Kidney capillary endothelial cell (primary cell): ENCODE results near the gene IZUMO1.
"Not testable (repeated sequence)": the region's sequence is repeated elsewhere in the genome, so short reads cannot be mapped to it uniquely, and the experiment has no call there.

ENCODE experiments used
- DNase-seq: peaks from one replicate; pipeline ENCODE4 v3.0.0-alpha.2; 2018; ENCODE audit warnings: low spot score

Gene IZUMO1

GRCh38 chr19:48746738-48747575 lies at the start of gene IZUMO1:
Gene IZUMO1 (minus strand): TSS chr19:48746909. CDS start chr19:48745859, 1,050 bp downstream.
- DNase-seq, result peak; percentile 80

DNA sequence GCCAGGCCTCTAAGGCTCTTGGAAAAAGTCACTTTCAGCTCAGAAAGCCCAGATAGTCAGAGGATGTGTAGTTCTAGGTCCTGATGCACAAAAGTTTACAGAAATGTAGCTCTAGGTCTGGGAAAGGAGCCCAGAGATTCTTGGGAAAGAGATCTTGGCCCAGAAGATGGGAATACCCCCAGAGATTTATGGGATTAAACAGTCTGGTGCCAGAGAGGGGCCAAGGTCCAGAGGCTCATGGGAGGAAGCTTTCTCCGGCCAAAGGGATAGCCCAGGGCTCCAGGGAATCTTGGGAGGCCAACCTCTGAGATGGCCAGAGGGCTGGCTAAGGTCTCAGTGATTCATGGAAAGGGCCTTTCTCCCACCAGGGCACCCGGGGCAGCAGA lies 49.0 kb upstream of the IZUMO1 start:
- DNase-seq, result no peak

- peak; percentile 85 for DNase-seq
Measured at GRCh38 chr19:48795055-48795684, 48.5 kb upstream of the IZUMO1 start.

GRCh38 chr19:48794291-48794690 lies 47.6 kb upstream of the IZUMO1 start:
- no peak for DNase-seq

GRCh38 chr19:48793271-48793670 lies 46.6 kb upstream of the IZUMO1 start:
- no peak for DNase-seq

DNA sequence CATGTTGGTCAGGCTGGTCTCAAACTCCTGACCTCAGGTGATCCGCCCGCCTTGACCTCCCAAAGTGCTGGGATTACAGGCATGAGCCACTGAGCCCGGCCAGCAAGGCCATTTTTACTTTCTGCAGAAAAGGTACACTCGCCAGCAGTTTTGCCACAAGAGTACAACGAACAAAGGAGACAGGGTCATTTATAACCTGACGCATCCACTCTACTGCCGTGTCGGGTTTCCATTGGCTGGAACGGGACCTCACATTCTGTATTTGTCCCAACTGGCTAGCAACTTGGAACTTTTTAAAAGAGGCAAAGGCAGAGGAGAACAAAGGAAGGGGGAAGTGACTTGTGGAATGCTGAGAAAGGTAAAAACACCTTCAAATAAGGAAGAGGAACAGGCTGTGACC lies 40.6 kb upstream of the IZUMO1 start:
- not testable (repeated sequence) for DNase-seq

GRCh38 chr19:48786422-48786821 lies 39.7 kb upstream of the IZUMO1 start:
- DNase-seq, result not testable (repeated sequence)

DNA sequence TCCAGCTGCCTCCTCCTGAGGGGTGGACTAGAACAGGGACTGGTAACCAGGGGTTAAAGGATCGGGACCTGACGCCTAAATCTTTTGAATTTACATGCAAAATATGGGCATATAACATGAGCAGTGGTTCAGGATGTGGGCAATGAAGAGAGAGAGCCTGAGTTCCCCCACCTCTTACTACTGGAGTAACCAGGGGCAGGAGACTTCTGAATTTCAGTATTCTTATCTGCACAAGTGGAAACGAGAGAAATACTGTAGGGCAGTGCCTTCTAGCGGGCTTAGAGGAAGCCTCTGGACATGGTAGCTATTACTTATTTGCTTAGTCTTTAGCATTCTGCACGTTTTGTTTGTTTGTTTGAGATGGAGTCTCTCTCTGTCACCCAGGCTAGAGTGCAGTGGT lies 37.8 kb upstream of the IZUMO1 start:
- no peak for DNase-seq

DNA sequence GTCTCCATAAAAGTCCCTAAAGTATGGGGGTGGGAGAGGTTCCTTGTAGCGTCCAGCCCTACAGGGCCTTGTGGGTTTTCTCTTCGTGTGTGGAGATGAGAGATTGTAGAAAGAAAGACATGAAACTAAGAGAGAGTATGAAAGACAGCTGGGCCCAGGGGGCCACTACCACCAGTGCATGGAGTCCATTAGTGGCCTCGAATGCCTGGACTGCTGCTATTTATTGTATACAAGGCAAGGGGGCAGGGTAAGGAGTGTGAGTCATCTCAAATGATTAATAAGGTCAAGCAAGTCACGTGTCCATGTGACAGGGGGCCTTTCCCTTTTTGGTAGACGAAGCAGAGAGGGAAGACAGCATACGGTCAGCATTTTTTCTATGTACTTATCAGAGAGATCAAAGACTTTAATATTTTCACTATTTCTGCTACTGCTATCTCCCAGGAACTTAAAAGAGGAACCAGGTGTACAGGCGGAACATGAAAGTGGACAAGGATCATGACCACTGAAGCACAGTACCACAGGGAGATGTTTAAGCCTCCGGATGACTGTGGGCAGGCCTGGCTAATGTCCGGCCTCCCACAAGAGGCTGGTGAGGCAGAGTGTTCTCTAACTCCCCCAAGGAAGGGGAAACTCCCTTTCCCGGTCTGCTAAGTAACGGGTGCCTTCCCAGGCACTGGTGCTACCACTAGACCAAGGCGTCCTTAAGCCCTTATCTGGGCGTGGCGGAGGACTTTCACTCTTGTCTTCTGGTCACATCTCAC lies 34.1 kb upstream of the IZUMO1 start:
- peak; percentile 75 for DNase-seq

GRCh38 chr19:48779636-48780035 lies 32.9 kb upstream of the IZUMO1 start:
- DNase-seq, result no peak

DNA sequence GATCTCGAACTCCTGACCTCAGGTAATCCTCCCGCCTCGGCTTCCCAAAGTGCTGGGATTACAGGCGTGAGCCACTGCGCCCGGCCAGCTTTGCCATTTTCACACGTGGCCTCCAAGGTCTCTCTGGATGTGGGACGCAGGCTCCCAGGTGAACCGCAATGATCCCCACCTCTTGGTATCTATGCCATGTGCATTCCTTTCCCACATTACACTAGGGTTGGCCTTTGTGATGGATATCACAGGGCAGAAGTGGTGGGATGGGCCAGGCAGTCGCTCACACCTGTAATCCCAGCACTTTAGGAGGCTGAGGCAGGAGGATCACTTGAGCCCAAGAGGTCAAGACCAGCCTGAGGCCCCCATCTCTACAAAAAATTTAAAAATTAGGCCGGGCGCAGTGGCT lies 31.0 kb upstream of the IZUMO1 start:
- no peak for DNase-seq

GRCh38 chr19:48777139-48777538 lies 30.4 kb upstream of the IZUMO1 start:
- no peak for DNase-seq

DNA sequence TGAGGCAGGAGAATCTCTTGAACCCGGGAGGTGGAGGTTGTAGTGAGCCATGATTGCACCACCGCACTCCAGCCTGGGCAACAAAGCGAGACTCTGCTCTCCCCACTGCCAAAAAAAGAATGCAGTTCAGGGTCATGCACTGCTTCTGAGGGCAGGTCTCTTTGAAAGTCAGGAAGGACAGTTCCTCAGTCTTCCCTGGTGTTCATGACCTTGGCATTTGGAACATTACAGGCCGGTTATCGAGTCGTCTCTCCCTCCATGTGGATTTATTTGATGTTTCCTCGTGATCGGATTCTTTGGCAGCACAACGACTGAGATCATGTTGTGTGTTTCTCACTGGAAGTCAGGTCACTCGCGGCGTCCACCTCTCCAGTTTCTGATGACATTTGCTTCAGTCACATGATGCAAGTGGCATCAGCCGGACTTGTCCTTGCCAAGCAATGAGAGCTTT lies 25.8 kb upstream of the IZUMO1 start:
- DNase-seq, result no peak

- no peak for DNase-seq
Measured at GRCh38 chr19:48770734-48771472, 24.2 kb upstream of the IZUMO1 start.

- DNase-seq, result no peak
Measured at GRCh38 chr19:48770266-48770665, 23.6 kb upstream of the IZUMO1 start.

DNA sequence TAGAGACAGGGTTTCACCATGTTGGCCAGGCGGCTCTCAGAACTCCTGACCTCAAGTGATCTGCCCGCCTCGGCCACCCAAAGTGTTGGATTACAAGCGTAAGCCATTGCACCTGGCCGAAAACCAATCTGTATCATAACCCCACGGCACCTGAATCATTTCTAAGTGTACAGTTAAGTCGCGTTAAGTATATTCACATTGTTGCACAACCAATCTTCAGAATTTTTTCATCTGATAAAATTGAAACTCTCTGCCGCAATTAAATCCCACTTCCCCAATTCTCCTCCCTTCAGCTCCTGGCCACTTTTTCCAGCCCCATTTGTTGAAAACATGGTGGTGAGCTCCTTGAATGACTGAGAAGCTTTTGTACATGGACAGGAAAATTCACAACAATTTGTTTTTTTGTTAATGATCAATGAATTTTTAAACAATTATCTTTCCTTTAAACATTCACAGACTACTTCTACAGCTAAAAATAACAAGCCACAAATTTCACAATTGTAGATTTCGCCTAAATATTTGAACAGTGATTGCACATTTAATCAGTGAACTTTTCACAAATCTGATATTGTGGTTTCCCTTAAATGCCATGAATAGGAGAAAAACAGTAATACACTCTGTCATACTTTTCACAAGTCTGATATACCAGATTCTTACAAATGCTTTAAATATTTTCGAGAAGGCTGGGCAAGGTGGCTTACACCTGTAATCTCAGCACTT lies 22.4 kb upstream of the IZUMO1 start:
- DNase-seq, result no peak

DNA sequence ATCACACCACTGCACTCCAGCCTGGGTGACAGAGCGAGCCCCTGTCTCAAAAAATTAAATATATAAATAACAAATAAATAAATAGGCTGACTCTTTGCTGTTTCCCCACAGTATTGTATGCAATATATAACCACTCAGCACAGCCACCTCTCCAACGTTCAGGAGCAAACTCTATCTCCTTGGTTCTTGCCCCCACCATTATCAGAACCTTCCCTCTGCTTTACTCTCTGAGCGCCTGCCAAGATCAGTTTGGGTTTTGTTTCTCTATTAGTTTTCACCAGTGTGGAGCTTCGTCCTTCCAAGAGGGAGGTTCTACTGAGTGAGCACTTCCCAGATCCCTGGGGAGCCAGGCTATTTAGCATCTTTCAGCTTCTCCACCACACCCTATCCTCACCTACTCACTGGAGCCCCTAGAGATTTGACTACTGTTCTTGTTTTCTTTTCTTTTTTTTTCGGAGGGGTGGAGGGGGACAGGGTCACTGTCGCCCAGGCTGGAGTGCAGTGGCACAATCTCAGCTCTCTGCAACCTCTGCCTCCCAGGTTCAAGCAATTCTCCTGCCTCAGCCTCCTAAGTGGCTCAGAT lies 21.6 kb upstream of the IZUMO1 start:
- DNase-seq, result not testable (repeated sequence)

DNA sequence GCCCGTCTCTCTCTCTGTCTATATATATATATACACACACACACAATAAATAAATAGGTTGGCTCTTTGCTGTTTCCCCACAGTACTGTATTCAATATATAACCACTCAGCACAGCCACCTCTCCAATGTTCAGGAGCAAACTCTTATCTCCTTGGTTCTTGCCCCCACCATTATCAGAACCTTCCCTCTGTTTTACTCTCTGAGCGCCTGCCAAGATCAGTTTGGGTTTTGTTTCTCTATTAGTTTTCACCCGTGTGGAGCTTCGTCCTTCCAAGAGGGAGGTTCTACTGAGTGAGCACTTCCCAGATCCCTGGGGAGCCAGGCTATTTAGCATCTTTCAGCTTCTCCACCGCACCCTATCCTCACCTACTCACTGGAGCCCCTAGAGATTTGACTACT lies 19.1 kb upstream of the IZUMO1 start:
- DNase-seq, result not testable (repeated sequence)

DNA sequence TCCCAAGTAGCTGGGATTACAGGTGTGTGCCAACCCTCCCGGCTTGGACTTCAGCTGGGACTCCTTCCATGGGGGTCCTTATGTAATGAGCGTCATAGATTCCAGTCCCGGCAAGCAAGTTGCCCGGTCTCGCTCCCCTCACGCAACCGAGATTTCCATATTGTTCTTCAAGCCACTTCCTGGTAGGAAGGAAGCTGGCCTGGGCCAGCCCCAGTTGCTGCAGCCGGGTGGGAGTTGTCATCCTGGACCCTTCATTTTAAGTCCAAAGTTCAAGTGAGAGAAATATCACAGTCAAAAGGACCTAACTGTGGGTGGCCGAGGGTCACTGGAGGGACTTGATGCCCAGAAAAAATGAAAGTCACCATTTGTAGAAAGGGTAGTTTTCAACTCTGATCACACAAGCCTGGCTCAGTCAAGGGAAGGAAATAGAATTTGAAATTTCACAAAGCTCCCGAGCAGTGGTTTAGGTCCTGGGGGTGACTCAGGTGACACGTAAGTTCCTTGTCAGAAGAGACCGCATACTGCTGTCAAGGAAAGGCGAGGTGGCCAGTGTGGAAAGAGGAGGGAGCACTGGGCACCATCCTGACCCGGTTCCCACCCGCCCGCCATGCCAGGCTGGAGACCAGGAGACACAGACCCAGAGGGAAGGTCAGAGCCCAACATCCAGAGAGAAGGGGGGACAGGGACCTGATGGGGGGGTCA lies 13.9 kb upstream of the IZUMO1 start:
- peak; percentile 75 for DNase-seq

- no peak for DNase-seq
Measured at GRCh38 chr19:48757741-48758144, 11.0 kb upstream of the IZUMO1 start.
